ENCODE results near the gene PCSK4.

PCSK4 gene

GRCh38 chr19:1469255-1470054, 20.7 kb downstream of the PCSK4 start:
- Histone ChIP-seq H3F3A (ENCODE audit: control insufficient read depth, insufficient read depth) (0 out of 2 replicates have a peak, but pooled peaks cover 4% of the 10 kb centered on the region), H3K27ac (ENCODE audit: low read depth, low read length) (no peak overlapping the region), H3K9me3 (ENCODE audit: control insufficient read depth, insufficient read depth, low read length) (no peaks in the 10 kb centered on the region), H3K4me1 (ENCODE audit: control insufficient read depth, low read length) (peaks cover 23% of the 10 kb centered on the region), H3K79me2 (ENCODE audit: control insufficient read depth, low read length) (no peaks in the 10 kb centered on the region), H3K27me3 (ENCODE audit: control insufficient read depth, low read length) (peaks cover 39% of the 10 kb centered on the region), H3K4me3 (ENCODE audit: low read length) (no peak overlapping the region), H4K20me1 (ENCODE audit: control insufficient read depth, insufficient read depth, low read depth, low read length) (peaks cover 19% of the 10 kb centered on the region; the same call in 1 of the 2 replicates), H3K4me2 (ENCODE audit: low read length) (no peak overlapping the region; the same call in 1 of the 2 replicates), H3K36me3 (ENCODE audit: control insufficient read depth, low read length) (no peaks in the 10 kb centered on the region), H3K9me2 (replicated peaks; ENCODE audit: control insufficient read depth, low read length) (no peaks in the 10 kb centered on the region)
- TF ChIP-seq EZH2phosphoT487 (IDR thresholded peaks at IDR 0.05; ENCODE audit: borderline replicate concordance, low read length) (no peak), CTCF (IDR thresholded peaks at IDR 0.05; ENCODE audit: low read depth, low read length, poor library complexity, severe bottlenecking) (no peak)

GRCh38 chr19:1468821-1469254, 21.3 kb downstream of the PCSK4 start:
- Histone ChIP-seq H3K4me2 (ENCODE audit: low read length) (no peak overlapping the region), H3K9me2 (replicated peaks; ENCODE audit: control insufficient read depth, low read length) (no peaks in the 10 kb centered on the region), H3K27me3 (ENCODE audit: control insufficient read depth, low read length) (peaks cover 39% of the 10 kb centered on the region), H3K79me2 (ENCODE audit: control insufficient read depth, low read length) (no peaks in the 10 kb centered on the region), H3K27ac (ENCODE audit: low read depth, low read length) (no peak overlapping the region), H3K4me1 (ENCODE audit: control insufficient read depth, low read length) (peaks cover 23% of the 10 kb centered on the region), H3K36me3 (ENCODE audit: control insufficient read depth, low read length) (no peaks in the 10 kb centered on the region), H3F3A (ENCODE audit: control insufficient read depth, insufficient read depth) (0 out of 2 replicates have a peak, but pooled peaks cover 4% of the 10 kb centered on the region), H3K9me3 (ENCODE audit: control insufficient read depth, insufficient read depth, low read length) (no peaks in the 10 kb centered on the region), H4K20me1 (ENCODE audit: control insufficient read depth, insufficient read depth, low read depth, low read length) (peaks cover 19% of the 10 kb centered on the region; the same call in 1 of the 2 replicates), H3K4me3 (ENCODE audit: low read length) (no peak overlapping the region)
- TF ChIP-seq CTCF (IDR thresholded peaks at IDR 0.05; ENCODE audit: low read depth, low read length, poor library complexity, severe bottlenecking) (no peak), EZH2phosphoT487 (IDR thresholded peaks at IDR 0.05; ENCODE audit: borderline replicate concordance, low read length) (peak; percentile 78; the same call in 1 of the 2 replicates)

- Histone ChIP-seq H3K27me3 (ENCODE audit: control insufficient read depth, low read length) (peaks cover 39% of the 10 kb centered on the region), H3K36me3 (ENCODE audit: control insufficient read depth, low read length) (no peaks in the 10 kb centered on the region), H3K4me3 (ENCODE audit: low read length) (no peak overlapping the region), H3K9me3 (ENCODE audit: control insufficient read depth, insufficient read depth, low read length) (no peaks in the 10 kb centered on the region), H4K20me1 (ENCODE audit: control insufficient read depth, insufficient read depth, low read depth, low read length) (peaks cover 19% of the 10 kb centered on the region; the same call in 1 of the 2 replicates), H3K4me1 (ENCODE audit: control insufficient read depth, low read length) (peaks cover 23% of the 10 kb centered on the region), H3K4me2 (ENCODE audit: low read length) (no peak overlapping the region), H3F3A (ENCODE audit: control insufficient read depth, insufficient read depth) (0 out of 2 replicates have a peak, but pooled peaks cover 4% of the 10 kb centered on the region), H3K79me2 (ENCODE audit: control insufficient read depth, low read length) (no peaks in the 10 kb centered on the region), H3K27ac (ENCODE audit: low read depth, low read length) (no peak overlapping the region), H3K9me2 (replicated peaks; ENCODE audit: control insufficient read depth, low read length) (no peaks in the 10 kb centered on the region)
- TF ChIP-seq EZH2phosphoT487 (IDR thresholded peaks at IDR 0.05; ENCODE audit: borderline replicate concordance, low read length) (no peak), CTCF (IDR thresholded peaks at IDR 0.05; ENCODE audit: low read depth, low read length, poor library complexity, severe bottlenecking) (peak; percentile 17)
Observed at GRCh38 chr19:1468274-1468820, 21.8 kb downstream of the PCSK4 start.

Data from DOHH2 (cell line).